ENCODE results near the gene CELA2A. TPM values are rescaled to one million over a fixed set of nuclear protein-coding genes. Genes with fewer than 3 reads are reported as not detected.
A peak's percentile ranks its signal among the peaks of the same experiment; 100 is the strongest.

Gene CELA2A
- total RNA-seq, 1 experiment from 2014 or later = 0.72 TPM

DNA sequence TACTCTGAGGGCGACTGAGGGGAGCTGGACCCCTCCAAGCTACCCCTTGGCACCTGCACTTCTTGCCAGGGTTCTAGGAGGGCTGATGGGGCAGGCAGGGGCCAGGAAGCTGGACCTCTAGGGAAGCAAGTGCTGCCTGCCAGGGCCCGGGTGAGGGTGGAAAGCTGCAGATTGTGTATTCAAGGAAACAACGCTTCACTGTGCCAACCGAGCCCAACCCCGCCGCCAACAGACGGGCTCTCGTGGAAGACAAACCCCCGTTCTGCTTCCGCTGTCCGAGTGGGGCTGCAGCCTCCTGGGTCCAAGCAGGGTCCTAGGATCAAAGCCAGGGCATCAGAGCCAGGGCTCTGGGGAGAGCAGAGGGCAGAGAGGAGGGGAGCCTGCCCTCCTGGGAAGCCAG is 43.7 kb upstream of the CELA2A start:
- intact Hi-C loops (cut with micrococcal nuclease; ENCODE audit: unreplicated experiment) (no loop called here), in situ Hi-C loops (cut with HindIII; ENCODE audit: low pct_unique_long_range_greater_than_20kb, low sequenced_read_pairs) (no loop called here)
- Histone ChIP-seq H3K36me3 (ENCODE audit: control insufficient read depth, insufficient read depth, low read length) (no peaks in the 10 kb centered on the region; the same call in 1 of the 2 replicates), H3K27ac (ENCODE audit: low read length) (peak overlapping the region; percentile 92), H3K4me3 (ENCODE audit: low read depth in 2 of 2, low read length in 2 of 2) (peak overlapping the region in 1 of 2 experiments; percentile 87; a peak in 2 of 4 replicates), H3K27me3 (ENCODE audit: control insufficient read depth, insufficient read depth, low read length) (no peaks in the 10 kb centered on the region), H3K9me3 (ENCODE audit: control insufficient read depth, insufficient read depth, low read depth, low read length) (no peaks in the 10 kb centered on the region), H3K4me1 (ENCODE audit: control insufficient read depth, insufficient read depth, low read length) (peaks cover 58% of the 10 kb centered on the region)
- DNase-seq (ENCODE audit: low read depth, low spot score) (no peak), ATAC-seq (no peak)
- ChIA-PET POLR2A (interaction anchor here (0.6 kb wide), 1 partner anchor 9 kb away, joined by 3 read pairs; no protein-coding TSS in a partner anchor), CTCF (no interaction called here)
- no peak for TF ChIP-seq SIN3A (IDR thresholded peaks at IDR 0.05; ENCODE audit: borderline replicate concordance, insufficient read depth, low read depth, low read length)
- TF ChIP-seq POLR2AphosphoS5 (IDR thresholded peaks at IDR 0.05; ENCODE audit: low read depth, low read length) = no peak
- TF ChIP-seq CTCF (IDR thresholded peaks at IDR 0.05) = no peak
- TF ChIP-seq, protein P1, sequence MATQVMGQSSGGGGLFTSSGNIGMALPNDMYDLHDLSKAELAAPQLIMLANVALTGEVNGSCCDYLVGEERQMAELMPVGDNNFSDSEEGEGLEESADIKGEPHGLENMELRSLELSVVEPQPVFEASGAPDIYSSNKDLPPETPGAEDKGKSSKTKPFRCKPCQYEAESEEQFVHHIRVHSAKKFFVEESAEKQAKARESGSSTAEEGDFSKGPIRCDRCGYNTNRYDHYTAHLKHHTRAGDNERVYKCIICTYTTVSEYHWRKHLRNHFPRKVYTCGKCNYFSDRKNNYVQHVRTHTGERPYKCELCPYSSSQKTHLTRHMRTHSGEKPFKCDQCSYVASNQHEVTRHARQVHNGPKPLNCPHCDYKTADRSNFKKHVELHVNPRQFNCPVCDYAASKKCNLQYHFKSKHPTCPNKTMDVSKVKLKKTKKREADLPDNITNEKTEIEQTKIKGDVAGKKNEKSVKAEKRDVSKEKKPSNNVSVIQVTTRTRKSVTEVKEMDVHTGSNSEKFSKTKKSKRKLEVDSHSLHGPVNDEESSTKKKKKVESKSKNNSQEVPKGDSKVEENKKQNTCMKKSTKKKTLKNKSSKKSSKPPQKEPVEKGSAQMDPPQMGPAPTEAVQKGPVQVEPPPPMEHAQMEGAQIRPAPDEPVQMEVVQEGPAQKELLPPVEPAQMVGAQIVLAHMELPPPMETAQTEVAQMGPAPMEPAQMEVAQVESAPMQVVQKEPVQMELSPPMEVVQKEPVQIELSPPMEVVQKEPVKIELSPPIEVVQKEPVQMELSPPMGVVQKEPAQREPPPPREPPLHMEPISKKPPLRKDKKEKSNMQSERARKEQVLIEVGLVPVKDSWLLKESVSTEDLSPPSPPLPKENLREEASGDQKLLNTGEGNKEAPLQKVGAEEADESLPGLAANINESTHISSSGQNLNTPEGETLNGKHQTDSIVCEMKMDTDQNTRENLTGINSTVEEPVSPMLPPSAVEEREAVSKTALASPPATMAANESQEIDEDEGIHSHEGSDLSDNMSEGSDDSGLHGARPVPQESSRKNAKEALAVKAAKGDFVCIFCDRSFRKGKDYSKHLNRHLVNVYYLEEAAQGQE (IDR thresholded peaks at IDR 0.05; ENCODE audit: insufficient read depth in 1 of 2, low read depth in 2 of 2, low read length in 1 of 2) = no peak
- TF ChIP-seq TCF7L2 (IDR thresholded peaks at IDR 0.05; ENCODE audit: low read depth, low read length) = no peak
- BruUV-seq (replicated peaks) = TSS peak; percentile 28

GRCh38 chr1:15413563-15414444 is 42.7 kb upstream of the CELA2A start:
- H3K4me1 ChIP-seq (ENCODE audit: control insufficient read depth, insufficient read depth, low read length) = peaks cover 61% of the 10 kb centered on the region
- ChIA-PET POLR2A (interaction anchor here (0.6 kb wide), 1 partner anchor 12 kb away, joined by 6 read pairs; no protein-coding TSS in a partner anchor), CTCF (interaction anchor here (0.8 kb wide), 1 partner anchor 91 kb away, joined by 3 read pairs; no protein-coding TSS in a partner anchor)
- H3K36me3 ChIP-seq (ENCODE audit: control insufficient read depth, insufficient read depth, low read length) = no peaks in the 10 kb centered on the region; the same call in 1 of the 2 replicates
- DNase-seq (ENCODE audit: low read depth, low spot score) (no peak), ATAC-seq (no peak)
- BruUV-seq (replicated peaks) = no TSS peak
- TF ChIP-seq TCF7L2 (IDR thresholded peaks at IDR 0.05; ENCODE audit: low read depth, low read length) (no peak), CTCF (IDR thresholded peaks at IDR 0.05) (no peak)
- no peaks in the 10 kb centered on the region for H3K9me3 ChIP-seq (ENCODE audit: control insufficient read depth, insufficient read depth, low read depth, low read length)
- peak overlapping the region; percentile 92; the same call in 1 of the 2 replicates for H3K27ac ChIP-seq (ENCODE audit: low read length)
- H3K27me3 ChIP-seq (ENCODE audit: control insufficient read depth, insufficient read depth, low read length) = no peaks in the 10 kb centered on the region
- no peak overlapping the region for H3K4me3 ChIP-seq (ENCODE audit: low read depth in 2 of 2, low read length in 2 of 2)
- in situ Hi-C loops (cut with HindIII; ENCODE audit: low pct_unique_long_range_greater_than_20kb, low sequenced_read_pairs) = no loop called here
- intact Hi-C loops (cut with micrococcal nuclease; ENCODE audit: unreplicated experiment) = no loop called here
